Stomach (tissue), 9 donors: ENCODE measurements around the gene MANF. TPM values are rescaled to one million over a fixed set of nuclear protein-coding genes. Genes with fewer than 3 reads are reported as not detected.

Experiments
- DNase-seq, 2 donors: peaks; one replicate each; pipeline versions ENCODE4 v3.0.0 to v3.0.0-alpha.2; 2013 to 2019
- H3K27ac ChIP-seq, 5 donors: fragments of 200-600 bp in 4 of 5; sonication (generic) in 4 of 5; one replicate each; pipeline ENCODE4 v1.5.1; 2013 to 2019; ENCODE audit warnings: mild to moderate bottlenecking in 1 of 5, moderate library complexity in 1 of 5
- H3K27me3 ChIP-seq, 3 donors: fragments of 200-600 bp; sonication (generic); one replicate each; pipeline ENCODE4 v1.5.1; 2017 to 2019; ENCODE audit warnings: mixed run types in 1 of 3
- H3K36me3 ChIP-seq, 4 donors: fragments of 200-600 bp; sonication (generic); 1 replicate in 3 of 4; 2 replicates in 1 of 4; pipeline ENCODE4 v1.5.1; 2016 to 2019
- H3K4me1 ChIP-seq, 4 donors: fragments of 200-600 bp; sonication (generic); one replicate each; pipeline ENCODE4 v1.5.1; 2016 to 2019
- H3K4me3 ChIP-seq, 4 donors: fragments of 200-600 bp; sonication (generic) in 3 of 4; one replicate each; pipeline ENCODE4 v1.5.1; 2016 to 2019; ENCODE audit warnings: mild to moderate bottlenecking in 1 of 4
- H3K9me3 ChIP-seq, 4 donors: fragments of 200-600 bp; sonication (generic); one replicate each; pipeline ENCODE4 v1.5.1; 2016 to 2019
- CTCF ChIP-seq, 7 experiments: fragments of 450-650 bp in 4 of 7; fragments of 200-600 bp in 3 of 7; sonication (generic) in 3 of 7; IDR thresholded peaks; one replicate each; pipeline ENCODE4 v1.5.1; 2016 to 2019; ENCODE audit warnings: antibody characterized with exemption in 7 of 7, control low read depth in 2 of 7, mild to moderate bottlenecking in 1 of 7
- EP300 ChIP-seq: sonication (generic); formaldehyde crosslinking; IDR thresholded peaks from one replicate; pipeline ENCODE4 v1.6.1; 2017; ENCODE audit warnings: antibody characterized with exemption
- POLR2A ChIP-seq, 4 donors: fragments of 450-650 bp; IDR thresholded peaks; one replicate each; pipeline ENCODE4 v1.6.1; 2016; ENCODE audit warnings: antibody characterized with exemption in 4 of 4, control low read depth in 2 of 4, mild to moderate bottlenecking in 1 of 4, moderate library complexity in 1 of 4
- POLR2AphosphoS5 ChIP-seq, 3 donors: sonication (generic); formaldehyde crosslinking; IDR thresholded peaks; one replicate each; pipeline ENCODE4 v1.6.1; 2016; ENCODE audit warnings: antibody characterized with exemption in 3 of 3
- WGBS, 5 donors: extraction: QIAGEN DNeasy Blood & Tissue Kit in 3 of 5; methylation state at CpG; one replicate each; pipeline versions ENCODE4 v1.1.5 to v1.1.7; 2013 to 2018; 5-methylcytosine and 5-hydroxymethylcytosine counted together
- intact Hi-C: fragments of 100-400 bp; cut with DNase I; formaldehyde crosslinking; loops from one replicate; pipeline ENCODE4 v1.15.1; 2023; ENCODE audit warnings: low total_unique reads
- polyA plus RNA-seq, 3 donors: library from polyadenylated mRNA; stranded (reverse); fragments of 200-250 nt; gene quantifications; one replicate each; pipeline ENCODE4 v1.2.3, GENCODE V29; 2013
- total RNA-seq, 5 donors: library from RNA; depleted of rRNA; stranded (reverse); fragments of >200 nt; gene quantifications; one replicate each; pipeline versions ENCODE4 v1.1.0 to v1.2.3, GENCODE V29; 2014 to 2016
- donor health status: healthy with polysubstance abuse.
- donor health status: Bipolar disorder and iron deficiency.
- donor health status: healthy.

The MANF gene
- total and polyA plus RNA-seq, 8 donors = 0.58 to 76.4 (median 31.7) TPM

GRCh38 chr3:51374456-51374855 is 10.6 kb upstream of the MANF start:
- TF ChIP-seq CTCF (IDR thresholded peaks at IDR 0.05) (no peak), EP300 (no peak), POLR2A (IDR thresholded peaks at IDR 0.05) (no peak), POLR2AphosphoS5 (IDR thresholded peaks at IDR 0.05) (no peak)

GRCh38 chr3:51375136-51375535 is 10.0 kb upstream of the MANF start:
- no peaks in the 10 kb centered on the region for H3K9me3 ChIP-seq
- TF ChIP-seq EP300 = no peak
- no peak for TF ChIP-seq CTCF (IDR thresholded peaks at IDR 0.05)
- no peak for TF ChIP-seq POLR2A (IDR thresholded peaks at IDR 0.05)
- TF ChIP-seq POLR2AphosphoS5 (IDR thresholded peaks at IDR 0.05) = no peak
- no peaks in the 10 kb centered on the region for H3K27me3 ChIP-seq
- H3K27ac ChIP-seq = no peak overlapping the region
- no peak overlapping the region for H3K4me3 ChIP-seq
- no peak for DNase-seq
- peaks cover 0 to 4% (median 0%) of the 10 kb centered on the region in 4 donors for H3K36me3 ChIP-seq
- no peaks in the 10 kb centered on the region for H3K4me1 ChIP-seq
- intact Hi-C loops = no loop called here

More at GRCh38 chr3:51374456-51374855, 10.6 kb upstream of the MANF start:
- WGBS, 5 donors = 94 to 96% (median 95%) methylated on average over 11 of the region's 11 CpGs
- Histone ChIP-seq H3K27me3 (no peaks in the 10 kb centered on the region), H3K9me3 (no peaks in the 10 kb centered on the region), H3K27ac (no peak overlapping the region), H3K36me3 (peaks cover 0 to 4% (median 0%) of the 10 kb centered on the region in 4 donors), H3K4me3 (no peak overlapping the region), H3K4me1 (no peaks in the 10 kb centered on the region)
- intact Hi-C loops = no loop called here
- DNase-seq = no peak

GRCh38 chr3:51375571-51375970 is 9.5 kb upstream of the MANF start:
- no peaks in the 10 kb centered on the region for H3K9me3 ChIP-seq
- WGBS, 5 donors = 68 to 85% (median 75%) methylated on average over 8 of the region's 8 CpGs
- no peak overlapping the region for H3K4me3 ChIP-seq
- intact Hi-C loops = no loop called here
- no peak overlapping the region for H3K27ac ChIP-seq
- H3K27me3 ChIP-seq = no peaks in the 10 kb centered on the region
- no peak for DNase-seq
- no peak for TF ChIP-seq POLR2AphosphoS5 (IDR thresholded peaks at IDR 0.05)
- no peak for TF ChIP-seq CTCF (IDR thresholded peaks at IDR 0.05)
- TF ChIP-seq EP300 = no peak
- TF ChIP-seq POLR2A (IDR thresholded peaks at IDR 0.05) = no peak
- H3K36me3 ChIP-seq = peaks cover 0 to 4% (median 0%) of the 10 kb centered on the region in 4 donors
- no peaks in the 10 kb centered on the region for H3K4me1 ChIP-seq

- Histone ChIP-seq H3K36me3 (peaks cover 0 to 4% (median 0%) of the 10 kb centered on the region in 4 donors), H3K9me3 (no peaks in the 10 kb centered on the region), H3K4me1 (peaks cover 0 to 3% (median 2%) of the 10 kb centered on the region in 4 donors), H3K27ac (no peak overlapping the region), H3K4me3 (no peak overlapping the region), H3K27me3 (no peaks in the 10 kb centered on the region)
- no peak for TF ChIP-seq EP300
- DNase-seq = no peak
- intact Hi-C loops = no loop called here
- 71 to 84% (median 76%) methylated on average over 5 of the region's 5 CpGs for WGBS, 5 donors
These were observed 7.0 kb upstream of the MANF start for GRCh38 chr3:51378065-51378464.

- Histone ChIP-seq H3K27ac (no peak overlapping the region), H3K36me3 (peaks cover 0 to 4% (median 0%) of the 10 kb centered on the region in 4 donors), H3K4me3 (no peak overlapping the region), H3K9me3 (no peaks in the 10 kb centered on the region), H3K27me3 (no peaks in the 10 kb centered on the region), H3K4me1 (peaks cover 2 to 10% (median 9%) of the 10 kb centered on the region in 4 donors)
- 81 to 100% (median 92%) methylated on average over 2 of the region's 2 CpGs for WGBS, 5 donors
- no peak for DNase-seq
- intact Hi-C loops = no loop called here
- no peak for TF ChIP-seq EP300
These were observed 6.4 kb upstream of the MANF start for GRCh38 chr3:51378726-51379125.
